Panc1 (cell line): ENCODE data around the gene SENP1. TPM values are rescaled to one million over a fixed set of nuclear protein-coding genes. Genes with fewer than 3 reads are reported as not detected.

Source experiments
- ATAC-seq: fragments of 200-7000 bp; cut with Tn5 transposase; 2 replicates; pipeline ENCODE4 v1.9.1; 2020; ENCODE audit warnings: mild to moderate bottlenecking, moderate library complexity
- BruUV-seq: library from RNA; stranded (reverse); fragments of 400-500 nt; replicated peaks from 2 replicates; lab custom pipeline; 2021; lab: Mats Ljungman, UMichigan
- CTCF ChIA-PET: fragments of 300-600 bp; sonication (Branson Sonifier 250); formaldehyde crosslinking; loops from one replicate; lab custom pipeline; 2022; ENCODE audit warnings: antibody characterized with exemption; lab: Charles Lee
- POLR2A ChIA-PET: fragments of 300-600 bp; sonication (Branson Sonifier 250); formaldehyde crosslinking; loops from one replicate; lab custom pipeline; 2022; ENCODE audit warnings: antibody characterized with exemption; lab: Charles Lee
- DNase-seq: peaks from one replicate; pipeline ENCODE4 v3.0.0-alpha.2; 2010; ENCODE audit warnings: low read depth, low spot score
- H3K27ac ChIP-seq: 2 replicates; pipeline ENCODE4 v1.5.1; 2011; ENCODE audit warnings: mild to moderate bottlenecking, low read length, inconsistent platforms
- H3K27me3 ChIP-seq: fragments of 200-500 bp; sonication (Bioruptor generic); 2 replicates; pipeline ENCODE4 v1.6.0; 2014; ENCODE audit warnings: low read length, inconsistent platforms; ENCODE audit not compliant: control insufficient read depth, insufficient read depth
- H3K36me3 ChIP-seq: fragments of 200-500 bp; sonication (Bioruptor generic); 2 replicates; pipeline ENCODE4 v1.5.1; 2014; ENCODE audit warnings: inconsistent platforms, mild to moderate bottlenecking, low read length, moderate library complexity; ENCODE audit not compliant: control insufficient read depth, insufficient read depth
- H3K4me1 ChIP-seq: 2 replicates; pipeline ENCODE4 v1.5.1; 2011; ENCODE audit warnings: inconsistent platforms, mild to moderate bottlenecking, low read length, moderate library complexity; ENCODE audit not compliant: control insufficient read depth, insufficient read depth
- H3K4me3 ChIP-seq, 2 experiments: 2 replicates each; pipeline ENCODE4 v1.5.1; 2011 to 2012; ENCODE audit warnings: low read depth in 2 of 2, low read length in 2 of 2, mild to moderate bottlenecking in 2 of 2, inconsistent platforms in 1 of 2, moderate library complexity in 1 of 2
- H3K9me3 ChIP-seq: fragments of 200-500 bp; sonication (Bioruptor generic); 2 replicates; pipeline ENCODE4 v1.5.1; 2014; ENCODE audit warnings: low read depth, mild to moderate bottlenecking, inconsistent platforms, low read length, moderate library complexity; ENCODE audit not compliant: control insufficient read depth, insufficient read depth
- POLR2AphosphoS5 ChIP-seq: IDR thresholded peaks from 2 replicates; pipeline ENCODE4 v1.6.1; 2012; ENCODE audit warnings: mild to moderate bottlenecking, low read depth, low read length, moderate library complexity
- SIN3A ChIP-seq: IDR thresholded peaks from 2 replicates; pipeline ENCODE4 v1.6.1; 2012; ENCODE audit warnings: low read depth, mild to moderate bottlenecking, low read length, moderate library complexity, borderline replicate concordance; ENCODE audit not compliant: insufficient read depth
- TCF7L2 ChIP-seq: IDR thresholded peaks from 2 replicates; pipeline ENCODE4 v1.6.1; 2011; ENCODE audit warnings: mild to moderate bottlenecking, low read depth, low read length, inconsistent platforms
- in situ Hi-C: cut with HindIII; loops from 2 replicates; pipeline ENCODE4 v1.10.0; 2016; ENCODE audit warnings: low sequenced_read_pairs, low pct_unique_long_range_greater_than_20kb
- intact Hi-C: fragments of 100-400 bp; cut with micrococcal nuclease; formaldehyde crosslinking; loops from one replicate; pipeline ENCODE4 v1.10.0; 2022; ENCODE audit not compliant: unreplicated experiment
- total RNA-seq: library from RNA; stranded (reverse); gene quantifications from one replicate; pipeline ENCODE4 v1.2.1, GENCODE V29; 2021; ENCODE audit not compliant: unreplicated experiment
- TF ChIP-seq, protein P1 (sequence below): fragments of 450-650 bp; IDR thresholded peaks from 2 replicates; pipeline ENCODE4 v1.5.1; 2017; ENCODE audit warnings: mild to moderate bottlenecking
- TF ChIP-seq, protein P2 (sequence below), 2 experiments: IDR thresholded peaks; 2 replicates each; pipeline ENCODE4 v1.6.1; 2011 to 2012; ENCODE audit warnings: low read depth in 2 of 2, control low read depth in 1 of 2, low read length in 1 of 2, mild to moderate bottlenecking in 1 of 2, moderate library complexity in 1 of 2; ENCODE audit not compliant: insufficient read depth in 1 of 2

The SENP1 gene
- total RNA-seq, 1 experiment from 2014 or later = 35.2 TPM

DNA sequence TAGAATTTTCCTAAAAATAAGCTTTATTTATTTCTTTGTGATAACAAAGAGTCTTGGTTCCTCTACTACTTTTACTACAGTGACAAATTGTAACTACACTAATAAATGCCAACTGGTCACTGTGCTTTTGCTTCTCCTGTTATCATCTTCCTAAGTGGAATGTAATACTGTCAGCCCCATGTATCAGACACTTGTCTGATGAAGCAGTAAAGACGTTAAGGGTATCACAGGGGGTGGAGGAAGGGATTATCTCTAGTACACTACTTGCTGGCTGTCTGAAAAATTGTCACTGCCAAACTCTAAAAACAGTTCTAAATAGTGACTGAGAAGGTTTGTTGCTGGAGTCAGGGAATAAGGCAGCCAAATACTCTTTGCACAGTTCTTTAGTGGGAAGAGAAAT lies 40.1 kb upstream of the SENP1 start:
- no peak for ATAC-seq
- H3K4me1 ChIP-seq = no peaks in the 10 kb centered on the region
- CTCF ChIA-PET = no interaction called here
- in situ Hi-C loops = no loop called here
- H3K27me3 ChIP-seq = no peaks in the 10 kb centered on the region
- peaks cover 2% of the 10 kb centered on the region for H3K36me3 ChIP-seq
- no peak overlapping the region for H3K27ac ChIP-seq
- BruUV-seq = no TSS peak
- DNase-seq = no peak
- H3K4me3 ChIP-seq = no peak overlapping the region
- TF ChIP-seq POLR2AphosphoS5 = no peak
- TF ChIP-seq TCF7L2 = no peak
- TF ChIP-seq SIN3A = no peak
- TF ChIP-seq, protein P1, sequence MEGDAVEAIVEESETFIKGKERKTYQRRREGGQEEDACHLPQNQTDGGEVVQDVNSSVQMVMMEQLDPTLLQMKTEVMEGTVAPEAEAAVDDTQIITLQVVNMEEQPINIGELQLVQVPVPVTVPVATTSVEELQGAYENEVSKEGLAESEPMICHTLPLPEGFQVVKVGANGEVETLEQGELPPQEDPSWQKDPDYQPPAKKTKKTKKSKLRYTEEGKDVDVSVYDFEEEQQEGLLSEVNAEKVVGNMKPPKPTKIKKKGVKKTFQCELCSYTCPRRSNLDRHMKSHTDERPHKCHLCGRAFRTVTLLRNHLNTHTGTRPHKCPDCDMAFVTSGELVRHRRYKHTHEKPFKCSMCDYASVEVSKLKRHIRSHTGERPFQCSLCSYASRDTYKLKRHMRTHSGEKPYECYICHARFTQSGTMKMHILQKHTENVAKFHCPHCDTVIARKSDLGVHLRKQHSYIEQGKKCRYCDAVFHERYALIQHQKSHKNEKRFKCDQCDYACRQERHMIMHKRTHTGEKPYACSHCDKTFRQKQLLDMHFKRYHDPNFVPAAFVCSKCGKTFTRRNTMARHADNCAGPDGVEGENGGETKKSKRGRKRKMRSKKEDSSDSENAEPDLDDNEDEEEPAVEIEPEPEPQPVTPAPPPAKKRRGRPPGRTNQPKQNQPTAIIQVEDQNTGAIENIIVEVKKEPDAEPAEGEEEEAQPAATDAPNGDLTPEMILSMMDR = no peak
- TF ChIP-seq, protein P2, sequence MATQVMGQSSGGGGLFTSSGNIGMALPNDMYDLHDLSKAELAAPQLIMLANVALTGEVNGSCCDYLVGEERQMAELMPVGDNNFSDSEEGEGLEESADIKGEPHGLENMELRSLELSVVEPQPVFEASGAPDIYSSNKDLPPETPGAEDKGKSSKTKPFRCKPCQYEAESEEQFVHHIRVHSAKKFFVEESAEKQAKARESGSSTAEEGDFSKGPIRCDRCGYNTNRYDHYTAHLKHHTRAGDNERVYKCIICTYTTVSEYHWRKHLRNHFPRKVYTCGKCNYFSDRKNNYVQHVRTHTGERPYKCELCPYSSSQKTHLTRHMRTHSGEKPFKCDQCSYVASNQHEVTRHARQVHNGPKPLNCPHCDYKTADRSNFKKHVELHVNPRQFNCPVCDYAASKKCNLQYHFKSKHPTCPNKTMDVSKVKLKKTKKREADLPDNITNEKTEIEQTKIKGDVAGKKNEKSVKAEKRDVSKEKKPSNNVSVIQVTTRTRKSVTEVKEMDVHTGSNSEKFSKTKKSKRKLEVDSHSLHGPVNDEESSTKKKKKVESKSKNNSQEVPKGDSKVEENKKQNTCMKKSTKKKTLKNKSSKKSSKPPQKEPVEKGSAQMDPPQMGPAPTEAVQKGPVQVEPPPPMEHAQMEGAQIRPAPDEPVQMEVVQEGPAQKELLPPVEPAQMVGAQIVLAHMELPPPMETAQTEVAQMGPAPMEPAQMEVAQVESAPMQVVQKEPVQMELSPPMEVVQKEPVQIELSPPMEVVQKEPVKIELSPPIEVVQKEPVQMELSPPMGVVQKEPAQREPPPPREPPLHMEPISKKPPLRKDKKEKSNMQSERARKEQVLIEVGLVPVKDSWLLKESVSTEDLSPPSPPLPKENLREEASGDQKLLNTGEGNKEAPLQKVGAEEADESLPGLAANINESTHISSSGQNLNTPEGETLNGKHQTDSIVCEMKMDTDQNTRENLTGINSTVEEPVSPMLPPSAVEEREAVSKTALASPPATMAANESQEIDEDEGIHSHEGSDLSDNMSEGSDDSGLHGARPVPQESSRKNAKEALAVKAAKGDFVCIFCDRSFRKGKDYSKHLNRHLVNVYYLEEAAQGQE (IDR thresholded peaks at IDR 0.05; ENCODE audit: insufficient read depth in 1 of 2, low read depth in 2 of 2, low read length in 1 of 2) = no peak
- POLR2A ChIA-PET = no interaction called here
- intact Hi-C loops = no loop called here
- H3K9me3 ChIP-seq = no peaks in the 10 kb centered on the region

- Histone ChIP-seq H3K4me1 (no peaks in the 10 kb centered on the region), H3K36me3 (peaks cover 2% of the 10 kb centered on the region), H3K4me3 (no peak overlapping the region), H3K9me3 (no peaks in the 10 kb centered on the region), H3K27ac (no peak overlapping the region), H3K27me3 (no peaks in the 10 kb centered on the region)
- TF ChIP-seq TCF7L2 (no peak), SIN3A (no peak), POLR2AphosphoS5 (no peak)
- TF ChIP-seq, protein P2 (IDR thresholded peaks at IDR 0.05; ENCODE audit: insufficient read depth in 1 of 2, low read depth in 2 of 2, low read length in 1 of 2) = no peak
- TF ChIP-seq, protein P1 = no peak
- DNase-seq (no peak), ATAC-seq (no peak)
- POLR2A ChIA-PET = no interaction called here
- CTCF ChIA-PET = no interaction called here
- intact Hi-C loops = no loop called here
- in situ Hi-C loops = no loop called here
- no TSS peak for BruUV-seq
These were observed 38.0 kb upstream of the SENP1 start for GRCh38 chr12:48143898-48144297.
